CD14-positive monocyte (primary cell): ENCODE measurements around the gene CST9. TPM values are rescaled to one million over a fixed set of nuclear protein-coding genes. Genes with fewer than 3 reads are reported as not detected.

Source experiments
- DNase-seq, 3 donors: peaks; one replicate each; pipeline ENCODE4 v3.0.0-alpha.2; 2011 to 2022
- H2AFZ ChIP-seq: 2 replicates; pipeline ENCODE4 v1.6.0; 2012; ENCODE audit warnings: mild to moderate bottlenecking, low read depth, low read length, inconsistent platforms; ENCODE audit not compliant: insufficient read depth, poor library complexity, severe bottlenecking
- H3K27ac ChIP-seq, 2 donors: 1 replicate in 1 of 2; 2 replicates in 1 of 2; pipeline ENCODE4 v1.5.1; 2012 to 2013; ENCODE audit warnings: low read length in 2 of 2, control low read depth in 1 of 2, inconsistent platforms in 1 of 2, low read depth in 1 of 2, mild to moderate bottlenecking in 1 of 2
- H3K27me3 ChIP-seq, 2 donors: one replicate each; pipeline versions ENCODE4 v1.6.0 to v1.6.1; 2011 to 2013; ENCODE audit warnings: low read length in 2 of 2; ENCODE audit not compliant: control insufficient read depth in 2 of 2, insufficient read depth in 2 of 2
- H3K36me3 ChIP-seq, 2 donors: replicated peaks in 1 of 2; 1 replicate in 1 of 2; 2 replicates in 1 of 2; pipeline versions ENCODE4 v1.5.1 to v1.6.1; 2012 to 2013; ENCODE audit warnings: low read length in 2 of 2, control low read depth in 1 of 2, inconsistent platforms in 1 of 2, mild to moderate bottlenecking in 1 of 2; ENCODE audit not compliant: insufficient read depth in 2 of 2, control insufficient read depth in 1 of 2
- H3K4me1 ChIP-seq, 2 donors: 1 replicate in 1 of 2; 2 replicates in 1 of 2; pipeline versions ENCODE4 v1.5.1 to v1.6.1; 2012 to 2013; ENCODE audit warnings: low read length in 2 of 2, control low read depth in 1 of 2, inconsistent platforms in 1 of 2, mild to moderate bottlenecking in 1 of 2, moderate library complexity in 1 of 2; ENCODE audit not compliant: insufficient read depth in 2 of 2, control insufficient read depth in 1 of 2
- H3K4me2 ChIP-seq: replicated peaks from 2 replicates; pipeline ENCODE3; 2012; ENCODE audit warnings: low read length, moderate library complexity, mild to moderate bottlenecking; ENCODE audit not compliant: poor library complexity, severe bottlenecking; ENCODE audit errors: extremely low read depth
- H3K4me3 ChIP-seq, 3 experiments: fragments of 200-600 bp in 1 of 3; sonication (generic) in 1 of 3; replicated peaks in 1 of 3; 1 replicate in 2 of 3; 2 replicates in 1 of 3; pipeline ENCODE4 v1.5.1; 2011 to 2013; ENCODE audit warnings: low read length in 3 of 3, mild to moderate bottlenecking in 3 of 3, control low read depth in 2 of 3, low read depth in 2 of 3, inconsistent platforms in 1 of 3, moderate library complexity in 1 of 3
- H3K79me2 ChIP-seq: 2 replicates; pipeline ENCODE4 v1.6.0; 2012; ENCODE audit warnings: mild to moderate bottlenecking, control low read depth, inconsistent platforms, low read length, moderate library complexity; ENCODE audit not compliant: insufficient read depth
- H3K9ac ChIP-seq: 2 replicates; pipeline ENCODE4 v1.6.0; 2017; ENCODE audit warnings: low read length, mild to moderate bottlenecking; ENCODE audit not compliant: insufficient read depth, poor library complexity, severe bottlenecking
- H3K9me3 ChIP-seq, 2 donors: replicated peaks in 1 of 2; 1 replicate in 1 of 2; 2 replicates in 1 of 2; pipeline versions ENCODE4 v1.5.1 to v1.6.1; 2012 to 2013; ENCODE audit warnings: low read length in 2 of 2, control low read depth in 1 of 2; ENCODE audit not compliant: control insufficient read depth in 1 of 2, insufficient read depth in 1 of 2
- H4K20me1 ChIP-seq: 2 replicates; pipeline ENCODE4 v1.6.0; 2012; ENCODE audit warnings: mild to moderate bottlenecking, low read length, control low read depth, moderate library complexity; ENCODE audit not compliant: insufficient read depth
- H3K27ac Mint-ChIP-seq, 7 donors: one replicate each; pipeline ENCODE4 v1.8.0; 2020; ENCODE audit warnings: mild to moderate bottlenecking in 7 of 7, mixed read lengths in 7 of 7, moderate library complexity in 6 of 7, inconsistent platforms in 2 of 7
- H3K27me3 Mint-ChIP-seq, 3 donors: one replicate each; pipeline ENCODE4 v1.8.0; 2021 to 2022; ENCODE audit warnings: low read depth in 3 of 3, mild to moderate bottlenecking in 3 of 3, mixed read lengths in 3 of 3, moderate library complexity in 3 of 3, inconsistent platforms in 1 of 3
- H3K36me3 Mint-ChIP-seq, 2 donors: one replicate each; pipeline ENCODE4 v1.8.0; 2020; ENCODE audit warnings: mixed read lengths in 2 of 2, inconsistent platforms in 1 of 2, mild to moderate bottlenecking in 1 of 2
- H3K4me1 Mint-ChIP-seq: one replicate; pipeline ENCODE4 v1.8.0; 2020; ENCODE audit warnings: mild to moderate bottlenecking, mixed read lengths
- H3K4me3 Mint-ChIP-seq, 2 donors: one replicate each; pipeline ENCODE4 v1.8.0; 2020; ENCODE audit warnings: mild to moderate bottlenecking in 2 of 2, mixed read lengths in 2 of 2, moderate library complexity in 1 of 2
- H3K9me3 Mint-ChIP-seq, 7 donors: one replicate each; pipeline ENCODE4 v1.8.0; 2020 to 2022; ENCODE audit warnings: mixed read lengths in 7 of 7, mild to moderate bottlenecking in 6 of 7, moderate library complexity in 6 of 7, inconsistent platforms in 2 of 7
- WGBS: methylation state at CpG from one replicate; pipeline ENCODE4 v1.1.5; 2013; ENCODE audit warnings: missing lambda C conversion rate; ENCODE audit not compliant: insufficient coverage; 5-methylcytosine and 5-hydroxymethylcytosine counted together
- intact Hi-C, 2 donors: fragments of 100-400 bp; cut with micrococcal nuclease; formaldehyde crosslinking; loops; one replicate each; pipeline versions ENCODE4 v1.15.0 to v1.15.1; 2023
- polyA plus RNA-seq, 3 donors: library from polyadenylated mRNA; depleted of rRNA in 1 of 3; unstranded in 2 of 3; stranded (reverse) in 1 of 3; fragments of 300-500 nt in 2 of 3; fragments of >200 nt in 1 of 3; fragmentation: Illumina TruSeq in 2 of 3; gene quantifications; 1 replicate in 2 of 3; 2 replicates in 1 of 3; pipeline ENCODE4 v1.2.3, GENCODE V29; 2012 to 2021
- TF ChIP-seq, protein P1 (sequence below): fragments of 200-600 bp; IDR thresholded peaks from one replicate; pipeline ENCODE4 v1.8.0; 2022; ENCODE audit warnings: antibody characterized with exemption, mild to moderate bottlenecking

Gene CST9
- polyA plus RNA-seq, 3 donors = 0.13 TPM; not detected in 2

GRCh38 chr20:23604306-23604705 lies 1.4 kb downstream of the CST9 start:
- TF ChIP-seq, protein P1, sequence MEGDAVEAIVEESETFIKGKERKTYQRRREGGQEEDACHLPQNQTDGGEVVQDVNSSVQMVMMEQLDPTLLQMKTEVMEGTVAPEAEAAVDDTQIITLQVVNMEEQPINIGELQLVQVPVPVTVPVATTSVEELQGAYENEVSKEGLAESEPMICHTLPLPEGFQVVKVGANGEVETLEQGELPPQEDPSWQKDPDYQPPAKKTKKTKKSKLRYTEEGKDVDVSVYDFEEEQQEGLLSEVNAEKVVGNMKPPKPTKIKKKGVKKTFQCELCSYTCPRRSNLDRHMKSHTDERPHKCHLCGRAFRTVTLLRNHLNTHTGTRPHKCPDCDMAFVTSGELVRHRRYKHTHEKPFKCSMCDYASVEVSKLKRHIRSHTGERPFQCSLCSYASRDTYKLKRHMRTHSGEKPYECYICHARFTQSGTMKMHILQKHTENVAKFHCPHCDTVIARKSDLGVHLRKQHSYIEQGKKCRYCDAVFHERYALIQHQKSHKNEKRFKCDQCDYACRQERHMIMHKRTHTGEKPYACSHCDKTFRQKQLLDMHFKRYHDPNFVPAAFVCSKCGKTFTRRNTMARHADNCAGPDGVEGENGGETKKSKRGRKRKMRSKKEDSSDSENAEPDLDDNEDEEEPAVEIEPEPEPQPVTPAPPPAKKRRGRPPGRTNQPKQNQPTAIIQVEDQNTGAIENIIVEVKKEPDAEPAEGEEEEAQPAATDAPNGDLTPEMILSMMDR = no peak
- Histone ChIP-seq H3K9me3 (no peaks in the 10 kb centered on the region), H3K4me3 (no peak overlapping the region), H2AFZ (no peak overlapping the region), H3K4me1 (peaks cover 26 to 27% of the 10 kb centered on the region in 2 donors), H3K9ac (no peak overlapping the region), H3K27me3 (peaks cover 2 to 8% of the 10 kb centered on the region in 2 donors), H4K20me1 (no peaks in the 10 kb centered on the region), H3K79me2 (no peaks in the 10 kb centered on the region), H3K4me2 (no peak overlapping the region), H3K27ac (no peak overlapping the region), H3K36me3 (no peaks in the 10 kb centered on the region)
- Mint-ChIP-seq H3K4me3 (peak overlapping the region in 1 of 2 donors; percentile 15), H3K36me3 (no peaks in the 10 kb centered on the region), H3K4me1 (peaks cover 27% of the 10 kb centered on the region), H3K9me3 (peaks cover 0 to 1% (median 0%) of the 10 kb centered on the region in 7 donors), H3K27ac (no peak overlapping the region), H3K27me3 (peaks cover 6 to 15% (median 15%) of the 10 kb centered on the region in 3 donors)
- intact Hi-C loops = loop anchor here in 1 of 2 donors (5.0 kb wide), 1 partner anchor 237 kb away; no protein-coding TSS in a partner anchor
- no peak for DNase-seq
- WGBS = no CpG with 5 or more reads among the region's 1 CpG

DNA sequence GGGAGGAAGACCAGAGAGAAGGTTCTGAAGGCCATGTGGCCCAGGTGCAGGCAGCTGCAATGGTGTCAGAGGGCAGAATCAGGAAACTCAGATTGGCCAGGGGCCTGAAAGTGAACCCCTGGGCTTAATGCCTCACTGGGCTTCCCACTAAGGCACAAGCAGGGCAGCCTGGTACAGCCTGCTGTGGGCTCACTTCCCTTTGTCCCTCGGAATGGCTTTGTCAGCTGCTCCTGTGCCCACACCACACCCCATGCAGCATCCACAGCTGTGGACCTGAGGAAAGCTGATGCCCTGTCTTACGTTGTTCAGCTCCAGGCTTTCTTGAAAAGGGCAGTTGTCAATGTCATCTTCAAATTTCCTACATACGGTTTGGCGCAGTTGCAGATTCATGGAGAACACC lies 2.4 kb downstream of the CST9 start:
- WGBS = no CpG with 5 or more reads among the region's 4 CpGs
- no peaks in the 10 kb centered on the region for H4K20me1 ChIP-seq
- peak overlapping the region in 1 of 7 donors; percentile 97 for H3K27ac Mint-ChIP-seq
- H3K27me3 ChIP-seq = peaks cover 2 to 10% of the 10 kb centered on the region in 2 donors
- peaks cover 26 to 28% of the 10 kb centered on the region in 2 donors for H3K4me1 ChIP-seq
- no peaks in the 10 kb centered on the region for H3K9me3 ChIP-seq
- H3K9me3 Mint-ChIP-seq = peaks cover 0 to under 1% (median 0%) of the 10 kb centered on the region in 7 donors
- DNase-seq = peak in 1 of 3 donors; percentile 20
- H2AFZ ChIP-seq = peak overlapping the region; percentile 12
- TF ChIP-seq, protein P1 = no peak
- peak overlapping the region in 1 of 2 donors; percentile 90 for H3K4me3 Mint-ChIP-seq
- H3K9ac ChIP-seq = no peak overlapping the region
- H3K36me3 ChIP-seq = no peaks in the 10 kb centered on the region
- peaks cover 35% of the 10 kb centered on the region for H3K4me1 Mint-ChIP-seq
- no peaks in the 10 kb centered on the region for H3K36me3 Mint-ChIP-seq
- H3K27me3 Mint-ChIP-seq = peaks cover 6 to 17% (median 15%) of the 10 kb centered on the region in 3 donors
- peak overlapping the region; percentile 68 for H3K4me2 ChIP-seq
- peak overlapping the region in 1 of 3 experiments; percentile 63 for H3K4me3 ChIP-seq
- H3K79me2 ChIP-seq = no peaks in the 10 kb centered on the region
- intact Hi-C loops = loop anchor here in 1 of 2 donors (2.0 to 5.0 kb wide), 2 partner anchors 63 to 236 kb away; no protein-coding TSS in a partner anchor
- peak overlapping the region in 1 of 2 donors; percentile 80 for H3K27ac ChIP-seq
